ENCODE data around the gene GDI2. TPM values are rescaled to one million over a fixed set of nuclear protein-coding genes. Genes with fewer than 3 reads are reported as not detected.

Gene GDI2
- total and polyA plus RNA-seq, 3 donors from 2014 or later: 144 to 204 (median 184) TPM

GRCh38 chr10:5744849-5745248 lies 68.4 kb downstream of the GDI2 start:
- no peaks in the 10 kb centered on the region for H3K9me3 ChIP-seq
- H3K4me1 ChIP-seq: no peaks in the 10 kb centered on the region
- no peaks in the 10 kb centered on the region for H3K27me3 ChIP-seq
- TF ChIP-seq CTCF (IDR thresholded peaks at IDR 0.05) (no peak), POLR2A (IDR thresholded peaks at IDR 0.05) (no peak)
- no peak overlapping the region for H3K4me3 ChIP-seq
- no peaks in the 10 kb centered on the region for H3K36me3 ChIP-seq (ENCODE audit: low read depth, missing control alignments)
- no peak overlapping the region for H3K27ac ChIP-seq
- 84 to 86% methylated on average over 5 of the region's 5 CpGs for WGBS, 2 donors
- intact Hi-C loops (cut with DNase I; ENCODE audit: low total_unique reads): no loop called here
- DNase-seq: no peak

DNA sequence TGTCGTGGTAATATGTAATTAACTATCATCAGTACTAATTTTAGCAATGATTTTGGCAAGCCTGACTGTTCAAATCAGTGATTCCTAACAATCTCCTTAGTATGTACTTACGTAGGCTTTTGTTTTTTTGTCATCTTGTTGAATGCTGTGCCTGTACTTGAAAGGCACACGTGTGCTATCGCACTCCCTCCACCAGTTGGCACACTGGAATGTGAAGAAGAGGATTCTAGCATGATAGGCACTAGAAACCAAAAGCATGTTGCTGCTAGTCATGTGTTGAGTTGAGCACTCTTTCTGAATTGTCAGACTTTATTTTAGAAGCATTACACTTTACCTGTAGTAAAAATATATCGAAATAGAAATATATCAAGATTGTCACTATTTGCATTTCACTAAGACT lies 69.5 kb downstream of the GDI2 start:
- Histone ChIP-seq H3K27me3 (no peaks in the 10 kb centered on the region), H3K4me1 (no peaks in the 10 kb centered on the region), H3K4me3 (no peak overlapping the region), H3K9me3 (no peaks in the 10 kb centered on the region), H3K27ac (no peak overlapping the region), H3K36me3 (ENCODE audit: low read depth, missing control alignments) (no peaks in the 10 kb centered on the region)
- no peak for TF ChIP-seq CTCF (IDR thresholded peaks at IDR 0.05)
- no peak for TF ChIP-seq POLR2A (IDR thresholded peaks at IDR 0.05)
- WGBS, 2 donors: 73 to 76% methylated on average over 5 of the region's 5 CpGs
- no peak for DNase-seq
- intact Hi-C loops (cut with DNase I; ENCODE audit: low total_unique reads): no loop called here

DNA sequence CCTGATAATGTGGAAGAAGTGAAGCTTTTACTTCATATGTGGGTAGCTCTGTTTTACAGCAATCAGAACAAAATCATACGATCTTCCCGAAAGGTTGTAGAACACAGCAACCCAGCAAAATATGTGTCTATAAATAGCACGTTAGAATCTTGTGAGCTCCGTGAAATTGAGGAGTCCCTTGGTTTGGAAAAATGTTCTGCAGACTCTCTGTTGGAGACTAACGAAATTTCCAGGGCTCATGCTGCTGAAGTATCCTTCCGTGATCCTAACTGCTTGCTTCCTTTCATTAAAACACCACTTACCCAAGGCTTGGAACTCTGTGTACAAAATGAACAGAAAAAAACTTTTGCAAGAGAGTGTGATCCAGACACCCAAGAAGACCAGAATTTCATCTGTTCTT lies 71.1 kb downstream of the GDI2 start:
- no peak for TF ChIP-seq CTCF (IDR thresholded peaks at IDR 0.05)
- no peak for TF ChIP-seq POLR2A (IDR thresholded peaks at IDR 0.05)
- Histone ChIP-seq H3K27me3 (no peaks in the 10 kb centered on the region), H3K4me3 (no peak overlapping the region), H3K27ac (peak overlapping the region in 1 of 2 donors; percentile 68), H3K4me1 (no peaks in the 10 kb centered on the region), H3K36me3 (ENCODE audit: low read depth, missing control alignments) (no peaks in the 10 kb centered on the region), H3K9me3 (no peaks in the 10 kb centered on the region)
- WGBS, 2 donors: 56 to 75% methylated on average over 6 of the region's 6 CpGs
- no peak for DNase-seq
- intact Hi-C loops (cut with DNase I; ENCODE audit: low total_unique reads): no loop called here

DNA sequence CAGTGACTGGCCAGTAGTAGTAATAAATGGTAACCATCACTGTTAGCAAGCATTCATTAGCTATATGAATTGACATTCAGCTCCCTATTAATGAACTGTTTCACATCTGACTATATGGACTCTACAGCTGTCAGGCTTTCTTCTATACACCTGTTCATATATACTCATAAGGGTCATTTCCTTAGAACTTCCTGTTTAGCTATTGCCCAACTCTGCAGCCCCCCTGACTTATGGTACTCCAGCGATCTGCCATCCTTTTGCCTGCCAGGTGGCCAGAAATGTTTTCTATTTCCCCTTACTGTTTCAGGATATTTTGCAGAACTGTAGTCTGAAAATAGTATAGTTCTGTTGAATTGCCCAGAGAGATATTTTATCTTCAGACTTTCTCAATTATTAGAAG lies 72.0 kb downstream of the GDI2 start:
- Histone ChIP-seq H3K4me1 (no peaks in the 10 kb centered on the region), H3K4me3 (no peak overlapping the region), H3K36me3 (ENCODE audit: low read depth, missing control alignments) (no peaks in the 10 kb centered on the region), H3K27me3 (no peaks in the 10 kb centered on the region), H3K27ac (peak overlapping the region in 1 of 2 donors; percentile 68), H3K9me3 (no peaks in the 10 kb centered on the region)
- 83 to 84% methylated on average over 1 of the region's 1 CpG for WGBS, 2 donors
- no peak for TF ChIP-seq POLR2A (IDR thresholded peaks at IDR 0.05)
- TF ChIP-seq CTCF (IDR thresholded peaks at IDR 0.05): no peak
- intact Hi-C loops (cut with DNase I; ENCODE audit: low total_unique reads): no loop called here
- no peak for DNase-seq

GRCh38 chr10:5738427-5738826 lies 74.8 kb downstream of the GDI2 start:
- 73 to 82% methylated on average over 2 of the region's 2 CpGs for WGBS, 2 donors
- Histone ChIP-seq H3K4me1 (no peaks in the 10 kb centered on the region), H3K36me3 (ENCODE audit: low read depth, missing control alignments) (no peaks in the 10 kb centered on the region), H3K4me3 (no peak overlapping the region), H3K27me3 (no peaks in the 10 kb centered on the region), H3K27ac (no peak overlapping the region), H3K9me3 (no peaks in the 10 kb centered on the region)
- TF ChIP-seq CTCF (IDR thresholded peaks at IDR 0.05) (no peak), POLR2A (IDR thresholded peaks at IDR 0.05) (no peak)
- DNase-seq: no peak
- intact Hi-C loops (cut with DNase I; ENCODE audit: low total_unique reads): no loop called here
